ENCODE results near the gene GABRB1.

Gene GABRB1

DNA sequence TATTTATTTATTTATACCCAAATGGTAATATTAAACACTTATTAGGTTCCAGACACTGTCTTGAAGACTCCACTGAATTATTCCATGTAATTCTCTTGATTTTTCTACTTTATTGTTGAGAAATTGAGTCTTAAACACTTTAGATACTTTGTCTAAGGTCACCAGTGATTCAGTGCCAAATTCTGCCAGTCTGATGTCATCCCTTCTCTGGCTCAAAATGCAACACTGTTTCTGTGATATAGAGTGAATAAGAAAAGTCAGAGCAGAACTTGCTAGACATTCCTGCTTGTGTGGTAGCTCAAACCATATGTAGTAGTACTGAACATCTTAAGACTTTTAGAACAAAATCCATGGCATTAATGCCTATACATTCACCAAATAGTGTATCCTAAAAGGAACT is 164.3 kb downstream of the GABRB1 start:
- no peak overlapping the region for H3K27ac ChIP-seq (ENCODE audit: low read length, poor library complexity, severe bottlenecking)
- H2BK15ac ChIP-seq (ENCODE audit: low read depth, poor library complexity, severe bottlenecking) = no peak overlapping the region
- no peak overlapping the region for H3K4me3 ChIP-seq (ENCODE audit: insufficient read depth in 1 of 2, low read depth in 1 of 2, low read length in 2 of 2)
- no peaks in the 10 kb centered on the region for H3K79me1 ChIP-seq (replicated peaks; ENCODE audit: low read length, poor library complexity, severe bottlenecking)
- no peak overlapping the region for H3K4me2 ChIP-seq (ENCODE audit: low read length, poor library complexity, severe bottlenecking)
- no peaks in the 10 kb centered on the region for H3K4me1 ChIP-seq (ENCODE audit: control insufficient read depth, insufficient read depth, low read depth, low read length)
- H3K23ac ChIP-seq (ENCODE audit: low read length in 2 of 2) = no peak overlapping the region
- no peak overlapping the region for H2BK120ac ChIP-seq (ENCODE audit: low read depth, low read length)
- H3K4ac ChIP-seq (ENCODE audit: low read depth in 1 of 2, low read length in 2 of 2) = no peak overlapping the region
- no peak for DNase-seq
- no peaks in the 10 kb centered on the region for H3K27me3 ChIP-seq (ENCODE audit: control insufficient read depth in 1 of 2, insufficient read depth in 1 of 2, low read length in 2 of 2)
- no peak overlapping the region for H3K9ac ChIP-seq (ENCODE audit: low read length)
- no peak overlapping the region for H2AFZ ChIP-seq (ENCODE audit: low read depth, low read length)
- H3K9me3 ChIP-seq (ENCODE audit: control insufficient read depth, low read length) = no peaks in the 10 kb centered on the region
- no peak overlapping the region for H2BK12ac ChIP-seq (ENCODE audit: low read length in 2 of 2)
- H2BK5ac ChIP-seq (ENCODE audit: low read depth, low read length, poor library complexity, severe bottlenecking) = no peak overlapping the region
- no peaks in the 10 kb centered on the region for H3K36me3 ChIP-seq (ENCODE audit: control insufficient read depth in 1 of 2, insufficient read depth in 2 of 2, low read depth in 1 of 2, low read length in 2 of 2)
- H4K8ac ChIP-seq (ENCODE audit: low read length) = no peak overlapping the region
- H4K91ac ChIP-seq (ENCODE audit: low read length) = no peak overlapping the region
- H2AK5ac ChIP-seq (ENCODE audit: low read length, severe bottlenecking) = no peak overlapping the region
- no peak overlapping the region for H3K18ac ChIP-seq (ENCODE audit: low read depth in 1 of 2, low read length in 2 of 2)
- H3K14ac ChIP-seq (ENCODE audit: low read length in 2 of 2) = no peak overlapping the region

DNA sequence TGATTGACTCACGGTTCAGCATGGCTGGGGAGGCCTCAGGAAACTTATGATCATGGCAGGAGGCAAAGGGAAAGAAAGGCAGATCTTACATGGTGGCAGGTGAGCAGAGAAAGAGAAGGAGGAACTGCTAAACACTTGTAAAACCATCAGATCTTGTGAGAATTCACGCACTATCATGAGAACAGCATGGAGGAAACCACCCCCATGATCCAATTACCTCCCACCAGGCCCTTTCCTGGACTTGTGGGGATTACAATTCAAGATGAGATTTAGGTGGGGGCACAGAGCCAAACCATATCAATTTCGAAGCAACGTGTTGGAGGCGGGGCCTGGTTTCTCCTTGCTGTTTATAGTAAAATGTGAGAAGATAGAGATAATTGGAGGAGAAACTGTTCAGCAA is 167.4 kb downstream of the GABRB1 start:
- Histone ChIP-seq H2AFZ (ENCODE audit: low read depth, low read length) (no peak overlapping the region), H2BK5ac (ENCODE audit: low read depth, low read length, poor library complexity, severe bottlenecking) (no peak overlapping the region), H3K27me3 (ENCODE audit: control insufficient read depth in 1 of 2, insufficient read depth in 1 of 2, low read length in 2 of 2) (no peaks in the 10 kb centered on the region), H4K91ac (ENCODE audit: low read length) (no peak overlapping the region), H3K18ac (ENCODE audit: low read depth in 1 of 2, low read length in 2 of 2) (no peak overlapping the region), H2BK12ac (ENCODE audit: low read length in 2 of 2) (no peak overlapping the region), H3K4me1 (ENCODE audit: control insufficient read depth, insufficient read depth, low read depth, low read length) (no peaks in the 10 kb centered on the region), H2BK15ac (ENCODE audit: low read depth, poor library complexity, severe bottlenecking) (no peak overlapping the region), H3K27ac (ENCODE audit: low read length, poor library complexity, severe bottlenecking) (no peak overlapping the region), H3K4me3 (ENCODE audit: insufficient read depth in 1 of 2, low read depth in 1 of 2, low read length in 2 of 2) (no peak overlapping the region), H3K9ac (ENCODE audit: low read length) (no peak overlapping the region), H3K79me1 (replicated peaks; ENCODE audit: low read length, poor library complexity, severe bottlenecking) (no peaks in the 10 kb centered on the region), H3K9me3 (ENCODE audit: control insufficient read depth, low read length) (no peaks in the 10 kb centered on the region), H2AK5ac (ENCODE audit: low read length, severe bottlenecking) (no peak overlapping the region), H3K4ac (ENCODE audit: low read depth in 1 of 2, low read length in 2 of 2) (no peak overlapping the region), H3K36me3 (ENCODE audit: control insufficient read depth in 1 of 2, insufficient read depth in 2 of 2, low read depth in 1 of 2, low read length in 2 of 2) (no peaks in the 10 kb centered on the region), H3K14ac (ENCODE audit: low read length in 2 of 2) (no peak overlapping the region), H4K8ac (ENCODE audit: low read length) (peak overlapping the region; percentile 45), H2BK120ac (ENCODE audit: low read depth, low read length) (no peak overlapping the region), H3K23ac (ENCODE audit: low read length in 2 of 2) (no peak overlapping the region), H3K4me2 (ENCODE audit: low read length, poor library complexity, severe bottlenecking) (no peak overlapping the region)
- no peak for DNase-seq
- WGBS = 59% methylated on average over 4 of the region's 5 CpGs

DNA sequence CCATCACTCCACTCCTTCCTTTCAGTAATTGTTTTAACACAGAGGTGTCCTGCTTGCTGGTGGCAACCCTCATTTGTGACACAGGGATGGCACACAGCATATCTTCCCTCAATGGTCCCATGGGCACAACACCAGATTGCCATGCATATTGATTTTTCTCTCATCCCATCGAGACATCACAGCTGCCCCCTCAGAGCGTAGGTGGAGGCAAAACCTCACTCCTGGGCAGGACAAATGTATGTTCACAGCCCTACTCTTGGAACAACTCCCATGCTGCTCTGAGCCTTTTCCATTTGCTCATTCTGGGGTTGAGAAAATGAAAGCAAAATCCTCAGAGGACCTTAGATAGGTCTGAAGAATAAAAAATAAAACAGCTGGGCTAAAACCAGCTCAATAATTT is 172.2 kb downstream of the GABRB1 start:
- H3K79me1 ChIP-seq (replicated peaks; ENCODE audit: low read length, poor library complexity, severe bottlenecking) = no peaks in the 10 kb centered on the region
- 70% methylated on average over 2 of the region's 2 CpGs for WGBS
- DNase-seq = no peak

DNA sequence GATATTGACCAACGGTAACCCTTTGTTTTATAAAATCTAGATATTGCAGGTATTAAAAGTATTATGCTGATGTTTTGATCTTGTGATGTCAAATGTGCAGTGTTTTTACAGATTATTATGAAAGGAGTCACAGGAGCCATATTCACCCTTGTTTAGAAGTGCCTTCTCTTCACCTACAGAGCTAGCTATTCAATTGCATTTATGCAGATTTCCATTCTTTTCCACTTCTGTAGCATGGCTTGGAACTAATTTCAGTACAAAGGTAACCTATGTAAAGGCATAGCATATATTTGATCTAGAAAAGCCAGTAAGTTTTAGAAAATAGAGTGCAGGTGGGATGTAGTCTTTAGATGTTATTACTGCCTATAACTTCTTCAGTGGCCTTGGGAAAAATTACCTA is 176.2 kb downstream of the GABRB1 start:
- H3K27me3 ChIP-seq (ENCODE audit: control insufficient read depth in 1 of 2, insufficient read depth in 1 of 2, low read length in 2 of 2) = no peaks in the 10 kb centered on the region
- no peak overlapping the region for H3K18ac ChIP-seq (ENCODE audit: low read depth in 1 of 2, low read length in 2 of 2)
- H3K4ac ChIP-seq (ENCODE audit: low read depth in 1 of 2, low read length in 2 of 2) = no peak overlapping the region
- no peak overlapping the region for H4K8ac ChIP-seq (ENCODE audit: low read length)
- H3K14ac ChIP-seq (ENCODE audit: low read length in 2 of 2) = no peak overlapping the region
- H3K4me1 ChIP-seq (ENCODE audit: control insufficient read depth, insufficient read depth, low read depth, low read length) = peaks cover 2% of the 10 kb centered on the region
- H3K36me3 ChIP-seq (ENCODE audit: control insufficient read depth in 1 of 2, insufficient read depth in 2 of 2, low read depth in 1 of 2, low read length in 2 of 2) = no peaks in the 10 kb centered on the region
- no peaks in the 10 kb centered on the region for H3K79me1 ChIP-seq (replicated peaks; ENCODE audit: low read length, poor library complexity, severe bottlenecking)
- H2AK5ac ChIP-seq (ENCODE audit: low read length, severe bottlenecking) = no peak overlapping the region
- no peak overlapping the region for H2BK15ac ChIP-seq (ENCODE audit: low read depth, poor library complexity, severe bottlenecking)
- no peak overlapping the region for H2BK120ac ChIP-seq (ENCODE audit: low read depth, low read length)
- no peak overlapping the region for H3K9ac ChIP-seq (ENCODE audit: low read length)
- DNase-seq = no peak
- no peak overlapping the region for H2BK5ac ChIP-seq (ENCODE audit: low read depth, low read length, poor library complexity, severe bottlenecking)
- no peak overlapping the region for H3K4me2 ChIP-seq (ENCODE audit: low read length, poor library complexity, severe bottlenecking)
- H3K9me3 ChIP-seq (ENCODE audit: control insufficient read depth, low read length) = no peaks in the 10 kb centered on the region
- no peak overlapping the region for H2BK12ac ChIP-seq (ENCODE audit: low read length in 2 of 2)
- no peak overlapping the region for H3K23ac ChIP-seq (ENCODE audit: low read length in 2 of 2)
- H3K27ac ChIP-seq (ENCODE audit: low read length, poor library complexity, severe bottlenecking) = no peak overlapping the region
- no CpG with 5 or more reads among the region's 1 CpG for WGBS
- no peak overlapping the region for H3K4me3 ChIP-seq (ENCODE audit: insufficient read depth in 1 of 2, low read depth in 1 of 2, low read length in 2 of 2)
- H4K91ac ChIP-seq (ENCODE audit: low read length) = no peak overlapping the region
- H2AFZ ChIP-seq (ENCODE audit: low read depth, low read length) = no peak overlapping the region

More for the DNA sequence above, 172.2 kb downstream of the GABRB1 start:
- peak overlapping the region; percentile 22 for H4K91ac ChIP-seq (ENCODE audit: low read length)
- H3K4ac ChIP-seq (ENCODE audit: low read depth in 1 of 2, low read length in 2 of 2) = no peak overlapping the region
- H2AK5ac ChIP-seq (ENCODE audit: low read length, severe bottlenecking) = no peak overlapping the region
- no peaks in the 10 kb centered on the region for H3K36me3 ChIP-seq (ENCODE audit: control insufficient read depth in 1 of 2, insufficient read depth in 2 of 2, low read depth in 1 of 2, low read length in 2 of 2)
- H2AFZ ChIP-seq (ENCODE audit: low read depth, low read length) = no peak overlapping the region
- H3K4me2 ChIP-seq (ENCODE audit: low read length, poor library complexity, severe bottlenecking) = no peak overlapping the region
- H3K4me3 ChIP-seq (ENCODE audit: insufficient read depth in 1 of 2, low read depth in 1 of 2, low read length in 2 of 2) = no peak overlapping the region
- H3K27ac ChIP-seq (ENCODE audit: low read length, poor library complexity, severe bottlenecking) = no peak overlapping the region
- H4K8ac ChIP-seq (ENCODE audit: low read length) = no peak overlapping the region
- H3K14ac ChIP-seq (ENCODE audit: low read length in 2 of 2) = no peak overlapping the region
- H2BK15ac ChIP-seq (ENCODE audit: low read depth, poor library complexity, severe bottlenecking) = no peak overlapping the region
- no peak overlapping the region for H3K23ac ChIP-seq (ENCODE audit: low read length in 2 of 2)
- no peaks in the 10 kb centered on the region for H3K9me3 ChIP-seq (ENCODE audit: control insufficient read depth, low read length)
- no peaks in the 10 kb centered on the region for H3K27me3 ChIP-seq (ENCODE audit: control insufficient read depth in 1 of 2, insufficient read depth in 1 of 2, low read length in 2 of 2)
- H3K4me1 ChIP-seq (ENCODE audit: control insufficient read depth, insufficient read depth, low read depth, low read length) = no peaks in the 10 kb centered on the region
- no peak overlapping the region for H2BK120ac ChIP-seq (ENCODE audit: low read depth, low read length)
- no peak overlapping the region for H3K9ac ChIP-seq (ENCODE audit: low read length)
- no peak overlapping the region for H2BK5ac ChIP-seq (ENCODE audit: low read depth, low read length, poor library complexity, severe bottlenecking)
- no peak overlapping the region for H2BK12ac ChIP-seq (ENCODE audit: low read length in 2 of 2)
- no peak overlapping the region for H3K18ac ChIP-seq (ENCODE audit: low read depth in 1 of 2, low read length in 2 of 2)
